Upper lobe of left lung (tissue), 4 donors: ENCODE data around the gene CEP131.

Source experiments
- EP300 ChIP-seq, 4 donors: sonication (generic); formaldehyde crosslinking; IDR thresholded peaks; one replicate each; pipeline ENCODE4 v1.5.1; 2017; ENCODE audit warnings: antibody characterized with exemption in 4 of 4, control low read depth in 2 of 4
- POLR2A ChIP-seq, 4 donors: fragments of 450-650 bp; IDR thresholded peaks; one replicate each; pipeline ENCODE4 v1.5.1; 2016 to 2017; ENCODE audit warnings: antibody characterized with exemption in 4 of 4, mild to moderate bottlenecking in 2 of 4
- POLR2AphosphoS5 ChIP-seq, 2 donors: sonication (generic); formaldehyde crosslinking; IDR thresholded peaks; one replicate each; pipeline ENCODE4 v1.5.1; 2017; ENCODE audit warnings: antibody characterized with exemption in 2 of 2
- TF ChIP-seq, protein P1 (sequence below), 6 experiments: fragments of 450-650 bp in 4 of 6; fragments of 200-600 bp in 2 of 6; sonication (generic) in 2 of 6; IDR thresholded peaks; one replicate each; pipeline ENCODE4 v1.5.1; 2016 to 2019; ENCODE audit warnings: antibody characterized with exemption in 6 of 6

DNA sequence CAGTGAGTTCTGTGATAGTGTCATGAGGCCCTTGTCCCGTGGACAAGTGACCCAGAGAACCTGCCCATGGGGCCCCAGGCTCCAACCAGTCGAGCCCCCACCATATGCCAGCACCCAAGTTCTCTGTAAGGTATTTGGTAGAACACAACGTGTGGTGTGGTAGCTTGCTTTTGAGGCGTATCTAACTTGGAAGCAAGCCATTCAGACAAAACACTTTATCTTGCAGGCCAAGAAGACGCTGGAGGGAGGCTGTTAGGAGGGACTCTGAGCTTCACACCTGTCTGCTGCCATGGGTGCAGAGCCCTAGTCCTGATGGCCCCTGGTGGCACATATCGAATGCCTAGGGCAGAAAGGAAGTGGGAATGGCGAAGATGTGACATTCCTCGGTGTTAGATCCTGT, 18.0 kb upstream of the CEP131 start:
- TF ChIP-seq, protein P1, sequence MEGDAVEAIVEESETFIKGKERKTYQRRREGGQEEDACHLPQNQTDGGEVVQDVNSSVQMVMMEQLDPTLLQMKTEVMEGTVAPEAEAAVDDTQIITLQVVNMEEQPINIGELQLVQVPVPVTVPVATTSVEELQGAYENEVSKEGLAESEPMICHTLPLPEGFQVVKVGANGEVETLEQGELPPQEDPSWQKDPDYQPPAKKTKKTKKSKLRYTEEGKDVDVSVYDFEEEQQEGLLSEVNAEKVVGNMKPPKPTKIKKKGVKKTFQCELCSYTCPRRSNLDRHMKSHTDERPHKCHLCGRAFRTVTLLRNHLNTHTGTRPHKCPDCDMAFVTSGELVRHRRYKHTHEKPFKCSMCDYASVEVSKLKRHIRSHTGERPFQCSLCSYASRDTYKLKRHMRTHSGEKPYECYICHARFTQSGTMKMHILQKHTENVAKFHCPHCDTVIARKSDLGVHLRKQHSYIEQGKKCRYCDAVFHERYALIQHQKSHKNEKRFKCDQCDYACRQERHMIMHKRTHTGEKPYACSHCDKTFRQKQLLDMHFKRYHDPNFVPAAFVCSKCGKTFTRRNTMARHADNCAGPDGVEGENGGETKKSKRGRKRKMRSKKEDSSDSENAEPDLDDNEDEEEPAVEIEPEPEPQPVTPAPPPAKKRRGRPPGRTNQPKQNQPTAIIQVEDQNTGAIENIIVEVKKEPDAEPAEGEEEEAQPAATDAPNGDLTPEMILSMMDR (IDR thresholded peaks at IDR 0.05): no peak
- TF ChIP-seq POLR2A (IDR thresholded peaks at IDR 0.05) (no peak), POLR2AphosphoS5 (IDR thresholded peaks at IDR 0.05) (no peak), EP300 (IDR thresholded peaks at IDR 0.05) (no peak)
